GM12875 (cell line): Measurements from ENCODE around the gene OMG.

Source experiments
- H3K4me3 ChIP-seq: one replicate; pipeline ENCODE4 v1.5.1; 2011; ENCODE audit warnings: low read depth, low read length, control low read depth
- CTCF ChIP-seq: IDR thresholded peaks from 2 replicates; pipeline ENCODE4 v1.5.1; 2011; ENCODE audit warnings: low read depth, mild to moderate bottlenecking, control low read depth, inconsistent platforms, low read length, moderate library complexity, borderline replicate concordance; ENCODE audit not compliant: insufficient read depth

Gene OMG

DNA sequence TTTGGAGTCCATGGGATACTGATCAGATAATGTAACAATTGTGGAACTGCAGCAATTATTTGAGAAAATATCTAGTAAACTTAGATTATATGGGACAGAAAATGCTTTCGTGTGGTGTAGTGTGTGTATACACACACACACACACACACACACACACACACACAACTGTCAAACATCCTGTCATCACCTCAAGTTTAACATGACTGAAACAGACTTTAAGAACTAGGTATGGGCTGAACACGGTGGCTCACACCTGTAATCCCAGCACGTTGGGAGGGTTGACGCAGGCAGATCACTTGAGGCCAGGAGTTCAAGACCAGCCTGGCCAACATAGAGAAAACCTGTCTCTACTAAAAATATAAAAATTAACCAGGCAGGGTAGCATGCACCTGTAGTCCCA lies 24.9 kb upstream of the OMG start:
- H3K4me3 ChIP-seq, result no peak overlapping the region
- TF ChIP-seq CTCF, result no peak

GRCh38 chr17:31321481-31321880 lies 24.4 kb upstream of the OMG start, which contains the start of gene EVI2A:
EVI2A (minus strand) TSS chr17:31321622; CDS start chr17:31319013, 2,609 bp downstream.
- TF ChIP-seq CTCF, result no peak
- peak within 1 kb of the TSS; percentile 48 for H3K4me3 ChIP-seq

GRCh38 chr17:31320791-31321190 lies 23.8 kb upstream of the OMG start:
- H3K4me3 ChIP-seq, result peak overlapping the region; percentile 48
- no peak for TF ChIP-seq CTCF

DNA sequence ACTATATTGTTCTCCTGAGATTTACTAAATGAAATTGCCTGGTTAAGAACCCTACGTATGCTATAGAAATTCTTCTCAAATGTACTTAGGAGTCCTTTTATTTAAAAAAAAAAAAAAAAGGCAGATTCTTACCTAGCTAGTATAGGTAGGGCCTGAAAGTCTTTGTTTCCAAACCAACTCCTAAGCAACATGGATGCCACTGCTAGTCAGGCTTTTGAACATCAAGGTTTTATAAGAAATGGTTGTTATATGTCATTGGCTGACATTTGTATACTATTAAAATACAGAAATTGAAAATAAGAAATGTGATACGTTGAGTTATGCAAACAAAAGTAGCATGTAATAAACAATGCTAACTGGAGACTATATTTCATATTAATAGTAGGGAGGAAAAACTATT lies 23.2 kb upstream of the OMG start:
- TF ChIP-seq CTCF, result no peak
- H3K4me3 ChIP-seq, result peak overlapping the region; percentile 23

DNA sequence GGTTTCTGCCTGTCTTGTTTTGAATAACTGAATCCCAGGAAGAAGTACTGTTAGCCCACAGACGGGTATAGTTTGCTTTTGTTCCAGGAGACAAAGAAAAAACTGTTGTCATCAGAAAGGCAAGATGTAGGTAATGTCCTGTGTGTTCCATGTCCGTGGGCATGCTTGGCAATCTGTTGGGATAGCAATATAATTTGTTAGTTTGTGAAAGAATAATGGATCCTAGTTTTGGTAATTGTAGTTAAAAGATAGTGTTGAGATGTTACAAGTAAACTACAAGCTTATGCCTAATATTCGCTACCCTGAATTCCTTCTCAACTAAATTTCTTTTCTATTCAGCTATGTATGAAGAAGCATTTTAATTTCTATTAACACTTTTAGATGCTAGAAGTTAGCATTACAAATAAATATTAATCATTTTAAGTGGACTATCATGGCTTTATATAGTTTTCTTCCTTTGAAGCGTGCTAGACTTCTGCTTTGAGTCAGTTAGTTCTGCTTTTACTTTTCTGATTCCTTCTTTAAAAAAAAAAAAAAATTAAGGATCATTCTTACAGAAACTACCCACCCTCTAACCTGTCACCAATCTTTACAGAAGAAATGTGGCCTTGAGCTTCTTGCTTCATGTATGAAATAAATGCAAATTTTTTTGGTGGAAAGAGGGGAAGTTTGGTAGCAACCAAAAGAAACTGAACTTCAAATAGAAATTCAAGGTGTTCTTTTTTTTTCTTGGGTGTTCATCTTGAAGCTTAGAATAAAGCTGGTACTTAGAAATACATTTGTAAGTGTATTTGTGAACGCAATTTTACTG lies 22.0 kb upstream of the OMG start:
- H3K4me3 ChIP-seq, result peak overlapping the region; percentile 23
- TF ChIP-seq CTCF, result no peak

DNA sequence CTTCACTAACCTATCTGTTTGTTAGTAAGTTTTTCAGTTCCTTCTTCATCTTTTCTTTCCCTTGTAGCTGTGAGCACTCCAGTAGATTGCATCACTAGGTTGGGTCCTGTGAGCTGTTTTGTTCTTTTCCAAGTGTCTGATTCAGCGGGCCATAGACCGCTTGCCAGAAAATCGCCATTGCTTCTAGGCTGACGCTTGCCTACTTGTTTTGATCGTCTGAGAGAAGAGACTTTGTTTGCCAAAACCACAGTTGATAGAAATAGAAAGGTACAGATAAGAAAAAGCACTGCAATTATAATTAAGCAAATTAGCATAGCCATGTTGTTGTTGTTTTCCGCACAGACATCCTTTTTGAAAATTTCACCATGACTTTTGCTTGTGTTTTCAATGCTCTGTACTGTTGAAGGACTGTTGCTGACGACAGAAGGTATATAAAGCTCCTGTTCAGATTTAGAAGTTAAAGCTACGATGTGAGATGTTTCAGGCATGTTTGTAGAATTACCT lies 21.3 kb upstream of the OMG start:
- peak overlapping the region; percentile 23 for H3K4me3 ChIP-seq
- TF ChIP-seq CTCF, result no peak

- H3K4me3 ChIP-seq, result no peak overlapping the region
- TF ChIP-seq CTCF, result no peak
These were observed 17.7 kb upstream of the OMG start for GRCh38 chr17:31314782-31315100.
